ENCODE data around the gene GPAT3. TPM values are rescaled to one million over a fixed set of nuclear protein-coding genes. Genes with fewer than 3 reads are reported as not detected.

GPAT3 gene
- total RNA-seq, 2 experiments from 2014 or later = 27.2 to 27.7 TPM

GRCh38 chr4:83582289-83582785, 46.4 kb downstream of the GPAT3 start:
- Mint-ChIP-seq H3K4me1 (peaks cover 8% of the 10 kb centered on the region), H3K27ac (no peak overlapping the region), H3K4me3 (no peak overlapping the region), H3K27me3 (no peaks in the 10 kb centered on the region), H3K9me3 (no peaks in the 10 kb centered on the region), H3K36me3 (ENCODE audit: low read depth) (peaks cover 11% of the 10 kb centered on the region)
- POLR2A ChIA-PET = no interaction called here
- DNase-seq = no peak
- CTCF ChIA-PET = interaction anchor here (0.8 to 1.9 kb wide), 4 partner anchors 13 to 73 kb away, joined by 3 to 6 read pairs (median 3); no protein-coding TSS in a partner anchor

GRCh38 chr4:83585982-83586508, 50.1 kb downstream of the GPAT3 start:
- Mint-ChIP-seq H3K36me3 (ENCODE audit: low read depth) (peaks cover 32% of the 10 kb centered on the region), H3K27ac (no peak overlapping the region), H3K27me3 (no peaks in the 10 kb centered on the region), H3K4me3 (no peak overlapping the region), H3K4me1 (peaks cover 8% of the 10 kb centered on the region), H3K9me3 (no peaks in the 10 kb centered on the region)
- DNase-seq = no peak
- POLR2A ChIA-PET = no interaction called here
- CTCF ChIA-PET = no interaction called here

GRCh38 chr4:83589279-83589678, 53.4 kb downstream of the GPAT3 start:
- H3K27ac Mint-ChIP-seq = no peak overlapping the region
- H3K9me3 Mint-ChIP-seq = no peaks in the 10 kb centered on the region
- no peak overlapping the region for H3K4me3 Mint-ChIP-seq
- POLR2A ChIA-PET = no interaction called here
- peaks cover 4% of the 10 kb centered on the region for H3K4me1 Mint-ChIP-seq
- DNase-seq = no peak
- H3K27me3 Mint-ChIP-seq = no peaks in the 10 kb centered on the region
- peaks cover 38% of the 10 kb centered on the region for H3K36me3 Mint-ChIP-seq (ENCODE audit: low read depth)
- CTCF ChIA-PET = no interaction called here

GRCh38 chr4:83591056-83591455, 55.1 kb downstream of the GPAT3 start:
- no peak for DNase-seq

GRCh38 chr4:83591730-83592129, 55.8 kb downstream of the GPAT3 start:
- H3K36me3 Mint-ChIP-seq (ENCODE audit: low read depth) = peaks cover 52% of the 10 kb centered on the region
- ChIA-PET POLR2A (no interaction called here), CTCF (no interaction called here)
- no peaks in the 10 kb centered on the region for H3K4me1 Mint-ChIP-seq
- H3K27me3 Mint-ChIP-seq = no peaks in the 10 kb centered on the region
- no peaks in the 10 kb centered on the region for H3K9me3 Mint-ChIP-seq
- H3K4me3 Mint-ChIP-seq = no peak overlapping the region
- no peak overlapping the region for H3K27ac Mint-ChIP-seq
- DNase-seq = no peak

More at GRCh38 chr4:83591056-83591455, 55.1 kb downstream of the GPAT3 start:
- Mint-ChIP-seq H3K27ac (no peak overlapping the region), H3K4me1 (peaks cover 2% of the 10 kb centered on the region), H3K36me3 (ENCODE audit: low read depth) (peaks cover 49% of the 10 kb centered on the region), H3K9me3 (no peaks in the 10 kb centered on the region), H3K27me3 (no peaks in the 10 kb centered on the region), H3K4me3 (no peak overlapping the region)
- CTCF ChIA-PET = no interaction called here
- POLR2A ChIA-PET = no interaction called here

GRCh38 chr4:83599183-83599582, 63.3 kb downstream of the GPAT3 start:
- POLR2A ChIA-PET = no interaction called here
- Mint-ChIP-seq H3K27ac (no peak overlapping the region), H3K4me1 (no peaks in the 10 kb centered on the region)

GRCh38 chr4:83603129-83603528, 67.2 kb downstream of the GPAT3 start:
- H3K27me3 Mint-ChIP-seq = no peaks in the 10 kb centered on the region
- H3K9me3 Mint-ChIP-seq = no peaks in the 10 kb centered on the region
- POLR2A ChIA-PET = no interaction called here
- H3K4me1 Mint-ChIP-seq = no peaks in the 10 kb centered on the region
- no peak overlapping the region for H3K27ac Mint-ChIP-seq
- H3K4me3 Mint-ChIP-seq = no peak overlapping the region
- no peak for DNase-seq
- CTCF ChIA-PET = no interaction called here
- H3K36me3 Mint-ChIP-seq (ENCODE audit: low read depth) = peaks cover 22% of the 10 kb centered on the region

More at GRCh38 chr4:83599183-83599582, 63.3 kb downstream of the GPAT3 start:
- H3K9me3 Mint-ChIP-seq = no peaks in the 10 kb centered on the region
- no peak overlapping the region for H3K4me3 Mint-ChIP-seq
- H3K36me3 Mint-ChIP-seq (ENCODE audit: low read depth) = peaks cover 39% of the 10 kb centered on the region
- DNase-seq = no peak
- CTCF ChIA-PET = no interaction called here
- no peaks in the 10 kb centered on the region for H3K27me3 Mint-ChIP-seq

- Mint-ChIP-seq H3K27me3 (peaks cover 4% of the 10 kb centered on the region), H3K36me3 (ENCODE audit: low read depth) (peaks cover 18% of the 10 kb centered on the region), H3K9me3 (no peaks in the 10 kb centered on the region), H3K4me3 (no peak overlapping the region), H3K4me1 (no peaks in the 10 kb centered on the region), H3K27ac (no peak overlapping the region)
- ChIA-PET POLR2A (no interaction called here), CTCF (no interaction called here)
- no peak for DNase-seq
These were observed 68.4 kb downstream of the GPAT3 start for GRCh38 chr4:83604321-83604720.

GRCh38 chr4:83605210-83605609, 69.3 kb downstream of the GPAT3 start:
- Mint-ChIP-seq H3K27ac (no peak overlapping the region), H3K9me3 (no peaks in the 10 kb centered on the region), H3K4me3 (no peak overlapping the region), H3K4me1 (no peaks in the 10 kb centered on the region), H3K36me3 (ENCODE audit: low read depth) (peaks cover 13% of the 10 kb centered on the region), H3K27me3 (peaks cover 7% of the 10 kb centered on the region)
- ChIA-PET CTCF (no interaction called here), POLR2A (no interaction called here)
- DNase-seq = no peak

GRCh38 chr4:83605744-83606172, 69.8 kb downstream of the GPAT3 start:
- Mint-ChIP-seq H3K36me3 (ENCODE audit: low read depth) (peaks cover 13% of the 10 kb centered on the region), H3K27me3 (peaks cover 13% of the 10 kb centered on the region), H3K9me3 (no peaks in the 10 kb centered on the region), H3K4me3 (no peak overlapping the region), H3K4me1 (no peaks in the 10 kb centered on the region), H3K27ac (no peak overlapping the region)
- DNase-seq = no peak
- CTCF ChIA-PET = no interaction called here
- POLR2A ChIA-PET = no interaction called here

GRCh38 chr4:83606460-83606859, 70.6 kb downstream of the GPAT3 start:
- Mint-ChIP-seq H3K27ac (no peak overlapping the region), H3K9me3 (no peaks in the 10 kb centered on the region), H3K4me3 (no peak overlapping the region), H3K4me1 (no peaks in the 10 kb centered on the region), H3K27me3 (peaks cover 18% of the 10 kb centered on the region), H3K36me3 (ENCODE audit: low read depth) (peaks cover 15% of the 10 kb centered on the region)
- POLR2A ChIA-PET = no interaction called here
- CTCF ChIA-PET = no interaction called here
- no peak for DNase-seq

GRCh38 chr4:83606898-83607297, 71.0 kb downstream of the GPAT3 start:
- CTCF ChIA-PET = no interaction called here

GRCh38 chr4:83609365-83609764, 73.5 kb downstream of the GPAT3 start:
- H3K4me3 Mint-ChIP-seq = no peak overlapping the region
- peaks cover 18% of the 10 kb centered on the region for H3K36me3 Mint-ChIP-seq (ENCODE audit: low read depth)
- ChIA-PET CTCF (interaction anchor here (0.7 to 1.0 kb wide), 2 partner anchors 10 to 33 kb away, joined by 3 read pairs; no protein-coding TSS in a partner anchor), POLR2A (no interaction called here)
- H3K27ac Mint-ChIP-seq = no peak overlapping the region
- peaks cover 36% of the 10 kb centered on the region for H3K27me3 Mint-ChIP-seq
- no peaks in the 10 kb centered on the region for H3K4me1 Mint-ChIP-seq
- DNase-seq = no peak
- H3K9me3 Mint-ChIP-seq = peaks cover 16% of the 10 kb centered on the region

More at GRCh38 chr4:83606898-83607297, 71.0 kb downstream of the GPAT3 start:
- Mint-ChIP-seq H3K27me3 (peaks cover 22% of the 10 kb centered on the region), H3K4me1 (no peaks in the 10 kb centered on the region), H3K27ac (no peak overlapping the region), H3K9me3 (no peaks in the 10 kb centered on the region), H3K4me3 (no peak overlapping the region), H3K36me3 (ENCODE audit: low read depth) (peaks cover 15% of the 10 kb centered on the region)
- no peak for DNase-seq
- POLR2A ChIA-PET = no interaction called here

GRCh38 chr4:83610729-83611128, 74.8 kb downstream of the GPAT3 start:
- POLR2A ChIA-PET = no interaction called here
- H3K27me3 Mint-ChIP-seq = peaks cover 36% of the 10 kb centered on the region
- no peak overlapping the region for H3K4me3 Mint-ChIP-seq
- peaks cover 12% of the 10 kb centered on the region for H3K36me3 Mint-ChIP-seq (ENCODE audit: low read depth)
- no peak overlapping the region for H3K27ac Mint-ChIP-seq
- no peaks in the 10 kb centered on the region for H3K4me1 Mint-ChIP-seq
- peaks cover 22% of the 10 kb centered on the region for H3K9me3 Mint-ChIP-seq
- CTCF ChIA-PET = no interaction called here
- DNase-seq = no peak
